Lung (tissue), 12 donors: ENCODE results near the gene PIM1. TPM values are rescaled to one million over a fixed set of nuclear protein-coding genes. Genes with fewer than 3 reads are reported as not detected.

ENCODE experiments used
- ATAC-seq: fragments of 200-7000 bp; cut with Tn5 transposase; one replicate; pipeline ENCODE4 v1.9.1; 2020; ENCODE audit warnings: moderate number of reproducible peaks; ENCODE audit not compliant: insufficient read depth, low FRiP score
- DNase-seq, 3 donors: peaks; one replicate each; pipeline ENCODE4 v3.0.0-alpha.2; 2013 to 2017
- H3K27ac ChIP-seq, 2 donors: one replicate each; pipeline ENCODE4 v1.5.1; 2013; ENCODE audit warnings: mild to moderate bottlenecking in 2 of 2, moderate library complexity in 2 of 2, control low read depth in 1 of 2, inconsistent platforms in 1 of 2, low read depth in 1 of 2, low read length in 1 of 2
- H3K27me3 ChIP-seq, 3 donors: one replicate each; pipeline ENCODE4 v1.5.1; 2013; ENCODE audit warnings: low read length in 2 of 3; ENCODE audit not compliant: control insufficient read depth in 3 of 3, insufficient read depth in 3 of 3
- H3K36me3 ChIP-seq, 4 donors: one replicate each; pipeline ENCODE4 v1.5.1; 2013; ENCODE audit warnings: low read length in 4 of 4, mild to moderate bottlenecking in 1 of 4, moderate library complexity in 1 of 4; ENCODE audit not compliant: control insufficient read depth in 4 of 4, insufficient read depth in 4 of 4
- H3K4me1 ChIP-seq, 5 donors: one replicate each; pipeline ENCODE4 v1.5.1; 2013; ENCODE audit warnings: low read length in 5 of 5, mild to moderate bottlenecking in 2 of 5, moderate library complexity in 1 of 5; ENCODE audit not compliant: control insufficient read depth in 5 of 5, insufficient read depth in 5 of 5
- H3K4me3 ChIP-seq: one replicate; pipeline ENCODE4 v1.5.1; 2013; ENCODE audit warnings: mild to moderate bottlenecking, control low read depth, moderate library complexity
- H3K9ac ChIP-seq, 2 donors: one replicate each; pipeline ENCODE4 v1.5.1; 2013; ENCODE audit warnings: low read length in 2 of 2, control low read depth in 1 of 2; ENCODE audit not compliant: insufficient read depth in 1 of 2
- H3K9me3 ChIP-seq, 4 donors: one replicate each; pipeline ENCODE4 v1.5.1; 2013; ENCODE audit warnings: low read length in 3 of 4, mild to moderate bottlenecking in 1 of 4, moderate library complexity in 1 of 4; ENCODE audit not compliant: control insufficient read depth in 4 of 4, insufficient read depth in 3 of 4
- CTCF ChIP-seq: IDR thresholded peaks from 2 replicates; pipeline ENCODE4 v1.5.1; 2012; ENCODE audit warnings: mild to moderate bottlenecking; ENCODE audit errors: control extremely low read depth, extremely low read depth
- WGBS, 2 donors: extraction: QIAGEN DNeasy Blood & Tissue Kit; methylation state at CpG; one replicate each; pipeline ENCODE4 v1.1.7; 2013; 5-methylcytosine and 5-hydroxymethylcytosine counted together
- polyA plus RNA-seq, 2 donors: library from polyadenylated mRNA; stranded (reverse); fragments of 200-250 nt; gene quantifications; one replicate each; pipeline ENCODE4 v1.2.1, GENCODE V29; 2013
- total RNA-seq, 2 donors: library from RNA; depleted of rRNA in 1 of 2; stranded (reverse); fragments of >200 nt in 1 of 2; gene quantifications; one replicate each; pipeline ENCODE4 v1.2.1, GENCODE V29; 2014 to 2021
- donor health status: control.
- donor health status: control.
- donor health status: Bipolar disorder and iron deficiency.
- donor health status: healthy.
- donor health status: DM: yes; HTN: yes; CAD: no.

The PIM1 gene
- total and polyA plus RNA-seq, 4 donors, result 43.2 to 108 (median 52.0) TPM

- DNase-seq, result peak; percentile 78 to 89 (median 86)
These were observed 40.5 kb downstream of the PIM1 start for GRCh38 chr6:37210313-37210968.

GRCh38 chr6:37212268-37212667 is 42.3 kb downstream of the PIM1 start:
- Histone ChIP-seq H3K27me3 (no peaks in the 10 kb centered on the region), H3K27ac (no peak overlapping the region), H3K4me3 (no peak overlapping the region), H3K9me3 (no peaks in the 10 kb centered on the region), H3K36me3 (no peaks in the 10 kb centered on the region), H3K4me1 (no peaks in the 10 kb centered on the region), H3K9ac (no peak overlapping the region)
- ATAC-seq (no peak), DNase-seq (no peak)
- WGBS, 2 donors, result 84 to 95% methylated on average over 9 of the region's 9 CpGs
- TF ChIP-seq CTCF, result no peak

More at GRCh38 chr6:37210313-37210968, 40.5 kb downstream of the PIM1 start:
- Histone ChIP-seq H3K27ac (no peak overlapping the region), H3K36me3 (no peaks in the 10 kb centered on the region), H3K27me3 (no peaks in the 10 kb centered on the region), H3K9ac (no peak overlapping the region), H3K4me3 (no peak overlapping the region), H3K4me1 (no peaks in the 10 kb centered on the region), H3K9me3 (no peaks in the 10 kb centered on the region)
- 62 to 65% methylated on average over 7 of the region's 7 CpGs for WGBS, 2 donors
- TF ChIP-seq CTCF, result peak; percentile 99
- ATAC-seq, result peak; percentile 50

GRCh38 chr6:37218061-37218460 is 48.1 kb downstream of the PIM1 start:
- no peak overlapping the region for H3K27ac ChIP-seq
- no peak for DNase-seq
- no peaks in the 10 kb centered on the region for H3K36me3 ChIP-seq
- no peak overlapping the region for H3K9ac ChIP-seq
- WGBS, 2 donors, result 81 to 90% methylated on average over 6 of the region's 6 CpGs
- no peaks in the 10 kb centered on the region for H3K9me3 ChIP-seq
- H3K4me1 ChIP-seq, result peaks cover 0 to 14% (median 0%) of the 10 kb centered on the region in 5 donors
- H3K4me3 ChIP-seq, result no peak overlapping the region
- H3K27me3 ChIP-seq, result no peaks in the 10 kb centered on the region
- ATAC-seq, result no peak
- no peak for TF ChIP-seq CTCF

- Histone ChIP-seq H3K27ac (no peak overlapping the region), H3K9me3 (no peaks in the 10 kb centered on the region), H3K27me3 (no peaks in the 10 kb centered on the region), H3K4me3 (no peak overlapping the region), H3K9ac (no peak overlapping the region), H3K36me3 (no peaks in the 10 kb centered on the region), H3K4me1 (peaks cover 0 to 15% (median 0%) of the 10 kb centered on the region in 5 donors)
- DNase-seq (no peak), ATAC-seq (no peak)
- 60 to 77% methylated on average over 8 of the region's 8 CpGs for WGBS, 2 donors
- no peak for TF ChIP-seq CTCF
These were observed 48.6 kb downstream of the PIM1 start for GRCh38 chr6:37218511-37218910.
